CD14-positive monocyte (primary cell): ENCODE data around the gene THSD4. TPM values are rescaled to one million over a fixed set of nuclear protein-coding genes. Genes with fewer than 3 reads are reported as not detected.

ENCODE experiments used
- DNase-seq, 3 donors: peaks; one replicate each; pipeline ENCODE4 v3.0.0-alpha.2; 2011 to 2022
- H2AFZ ChIP-seq: 2 replicates; pipeline ENCODE4 v1.6.0; 2012; ENCODE audit warnings: mild to moderate bottlenecking, low read depth, low read length, inconsistent platforms; ENCODE audit not compliant: insufficient read depth, poor library complexity, severe bottlenecking
- H3K27ac ChIP-seq, 2 donors: 1 replicate in 1 of 2; 2 replicates in 1 of 2; pipeline ENCODE4 v1.5.1; 2012 to 2013; ENCODE audit warnings: low read length in 2 of 2, control low read depth in 1 of 2, inconsistent platforms in 1 of 2, low read depth in 1 of 2, mild to moderate bottlenecking in 1 of 2
- H3K27me3 ChIP-seq, 2 donors: one replicate each; pipeline versions ENCODE4 v1.6.0 to v1.6.1; 2011 to 2013; ENCODE audit warnings: low read length in 2 of 2; ENCODE audit not compliant: control insufficient read depth in 2 of 2, insufficient read depth in 2 of 2
- H3K36me3 ChIP-seq, 2 donors: replicated peaks in 1 of 2; 1 replicate in 1 of 2; 2 replicates in 1 of 2; pipeline versions ENCODE4 v1.5.1 to v1.6.1; 2012 to 2013; ENCODE audit warnings: low read length in 2 of 2, control low read depth in 1 of 2, inconsistent platforms in 1 of 2, mild to moderate bottlenecking in 1 of 2; ENCODE audit not compliant: insufficient read depth in 2 of 2, control insufficient read depth in 1 of 2
- H3K4me1 ChIP-seq, 2 donors: 1 replicate in 1 of 2; 2 replicates in 1 of 2; pipeline versions ENCODE4 v1.5.1 to v1.6.1; 2012 to 2013; ENCODE audit warnings: low read length in 2 of 2, control low read depth in 1 of 2, inconsistent platforms in 1 of 2, mild to moderate bottlenecking in 1 of 2, moderate library complexity in 1 of 2; ENCODE audit not compliant: insufficient read depth in 2 of 2, control insufficient read depth in 1 of 2
- H3K4me2 ChIP-seq: replicated peaks from 2 replicates; pipeline ENCODE3; 2012; ENCODE audit warnings: low read length, moderate library complexity, mild to moderate bottlenecking; ENCODE audit not compliant: poor library complexity, severe bottlenecking; ENCODE audit errors: extremely low read depth
- H3K4me3 ChIP-seq, 3 experiments: fragments of 200-600 bp in 1 of 3; sonication (generic) in 1 of 3; replicated peaks in 1 of 3; 1 replicate in 2 of 3; 2 replicates in 1 of 3; pipeline ENCODE4 v1.5.1; 2011 to 2013; ENCODE audit warnings: low read length in 3 of 3, mild to moderate bottlenecking in 3 of 3, control low read depth in 2 of 3, low read depth in 2 of 3, inconsistent platforms in 1 of 3, moderate library complexity in 1 of 3
- H3K79me2 ChIP-seq: 2 replicates; pipeline ENCODE4 v1.6.0; 2012; ENCODE audit warnings: mild to moderate bottlenecking, control low read depth, inconsistent platforms, low read length, moderate library complexity; ENCODE audit not compliant: insufficient read depth
- H3K9ac ChIP-seq: 2 replicates; pipeline ENCODE4 v1.6.0; 2017; ENCODE audit warnings: low read length, mild to moderate bottlenecking; ENCODE audit not compliant: insufficient read depth, poor library complexity, severe bottlenecking
- H3K9me3 ChIP-seq, 2 donors: replicated peaks in 1 of 2; 1 replicate in 1 of 2; 2 replicates in 1 of 2; pipeline versions ENCODE4 v1.5.1 to v1.6.1; 2012 to 2013; ENCODE audit warnings: low read length in 2 of 2, control low read depth in 1 of 2; ENCODE audit not compliant: control insufficient read depth in 1 of 2, insufficient read depth in 1 of 2
- H4K20me1 ChIP-seq: 2 replicates; pipeline ENCODE4 v1.6.0; 2012; ENCODE audit warnings: mild to moderate bottlenecking, low read length, control low read depth, moderate library complexity; ENCODE audit not compliant: insufficient read depth
- H3K27ac Mint-ChIP-seq, 7 donors: one replicate each; pipeline ENCODE4 v1.8.0; 2020; ENCODE audit warnings: mild to moderate bottlenecking in 7 of 7, mixed read lengths in 7 of 7, moderate library complexity in 6 of 7, inconsistent platforms in 2 of 7
- H3K27me3 Mint-ChIP-seq, 3 donors: one replicate each; pipeline ENCODE4 v1.8.0; 2021 to 2022; ENCODE audit warnings: low read depth in 3 of 3, mild to moderate bottlenecking in 3 of 3, mixed read lengths in 3 of 3, moderate library complexity in 3 of 3, inconsistent platforms in 1 of 3
- H3K36me3 Mint-ChIP-seq, 2 donors: one replicate each; pipeline ENCODE4 v1.8.0; 2020; ENCODE audit warnings: mixed read lengths in 2 of 2, inconsistent platforms in 1 of 2, mild to moderate bottlenecking in 1 of 2
- H3K4me1 Mint-ChIP-seq: one replicate; pipeline ENCODE4 v1.8.0; 2020; ENCODE audit warnings: mild to moderate bottlenecking, mixed read lengths
- H3K4me3 Mint-ChIP-seq, 2 donors: one replicate each; pipeline ENCODE4 v1.8.0; 2020; ENCODE audit warnings: mild to moderate bottlenecking in 2 of 2, mixed read lengths in 2 of 2, moderate library complexity in 1 of 2
- H3K9me3 Mint-ChIP-seq, 7 donors: one replicate each; pipeline ENCODE4 v1.8.0; 2020 to 2022; ENCODE audit warnings: mixed read lengths in 7 of 7, mild to moderate bottlenecking in 6 of 7, moderate library complexity in 6 of 7, inconsistent platforms in 2 of 7
- CTCF ChIP-seq: fragments of 200-600 bp; IDR thresholded peaks from one replicate; pipeline ENCODE4 v1.8.0; 2022; ENCODE audit warnings: antibody characterized with exemption, mild to moderate bottlenecking
- WGBS: methylation state at CpG from one replicate; pipeline ENCODE4 v1.1.5; 2013; ENCODE audit warnings: missing lambda C conversion rate; ENCODE audit not compliant: insufficient coverage; 5-methylcytosine and 5-hydroxymethylcytosine counted together
- intact Hi-C, 2 donors: fragments of 100-400 bp; cut with micrococcal nuclease; formaldehyde crosslinking; loops; one replicate each; pipeline versions ENCODE4 v1.15.0 to v1.15.1; 2023
- polyA plus RNA-seq, 3 donors: library from polyadenylated mRNA; depleted of rRNA in 1 of 3; unstranded in 2 of 3; stranded (reverse) in 1 of 3; fragments of 300-500 nt in 2 of 3; fragments of >200 nt in 1 of 3; fragmentation: Illumina TruSeq in 2 of 3; gene quantifications; 1 replicate in 2 of 3; 2 replicates in 1 of 3; pipeline ENCODE4 v1.2.3, GENCODE V29; 2012 to 2021

Gene THSD4
- polyA plus RNA-seq, 3 donors: not detected

GRCh38 chr15:71180986-71181853 lies 65.9 kb downstream of the THSD4 start:
- intact Hi-C loops: no loop called here
- Mint-ChIP-seq H3K4me1 (no peaks in the 10 kb centered on the region), H3K4me3 (no peak overlapping the region), H3K27me3 (peaks cover 0 to under 1% (median 0%) of the 10 kb centered on the region in 3 donors), H3K9me3 (peaks cover 0 to 6% (median 0%) of the 10 kb centered on the region in 7 donors), H3K36me3 (no peaks in the 10 kb centered on the region), H3K27ac (peak overlapping the region in 1 of 7 donors; percentile 2)
- DNase-seq: no peak
- Histone ChIP-seq H3K9ac (no peak overlapping the region), H3K27ac (no peak overlapping the region), H2AFZ (no peak overlapping the region), H3K4me2 (no peak overlapping the region), H3K36me3 (no peaks in the 10 kb centered on the region), H3K27me3 (no peaks in the 10 kb centered on the region), H3K79me2 (no peaks in the 10 kb centered on the region), H4K20me1 (no peaks in the 10 kb centered on the region), H3K9me3 (no peaks in the 10 kb centered on the region), H3K4me1 (no peaks in the 10 kb centered on the region), H3K4me3 (no peak overlapping the region)
- no peak for TF ChIP-seq CTCF
- WGBS: 100% methylated on average over 1 of the region's 3 CpGs

GRCh38 chr15:71182522-71182921 lies 67.3 kb downstream of the THSD4 start:
- Histone ChIP-seq H3K9me3 (no peaks in the 10 kb centered on the region), H3K36me3 (no peaks in the 10 kb centered on the region), H3K79me2 (no peaks in the 10 kb centered on the region), H3K27ac (no peak overlapping the region), H4K20me1 (no peaks in the 10 kb centered on the region), H3K9ac (no peak overlapping the region), H3K4me2 (no peak overlapping the region), H2AFZ (no peak overlapping the region), H3K27me3 (no peaks in the 10 kb centered on the region), H3K4me1 (no peaks in the 10 kb centered on the region), H3K4me3 (no peak overlapping the region)
- peaks cover 0 to 2% (median 0%) of the 10 kb centered on the region in 3 donors for H3K27me3 Mint-ChIP-seq
- no peaks in the 10 kb centered on the region for H3K4me1 Mint-ChIP-seq
- H3K36me3 Mint-ChIP-seq: no peaks in the 10 kb centered on the region
- H3K4me3 Mint-ChIP-seq: no peak overlapping the region
- DNase-seq: no peak
- intact Hi-C loops: no loop called here
- no peak overlapping the region for H3K27ac Mint-ChIP-seq
- no peak for TF ChIP-seq CTCF
- peaks cover 0 to 6% (median 0%) of the 10 kb centered on the region in 7 donors for H3K9me3 Mint-ChIP-seq
